Activated T-helper 2 cell treated with anti-CD3 and anti-CD28 coated beads, Interferon-gamma antibody, Interleukin-2, Interleukin-4, amounts not matched to agents 10 μg/mL and 5 μg/mL and 100 μg/mL, durations not matched to agents 14 hours and 24 hours and 36 hours (primary cell): ENCODE data around the gene MKNK1. TPM values are rescaled to one million over a fixed set of nuclear protein-coding genes. Genes with fewer than 3 reads are reported as not detected.

Source experiments
- DNase-seq: peaks from one replicate; pipeline ENCODE4 v3.0.0; 2021; ENCODE audit warnings: low spot score
- H3K27ac Mint-ChIP-seq: one replicate; pipeline ENCODE4 v1.8.0; 2021; ENCODE audit warnings: mixed read lengths
- H3K27me3 Mint-ChIP-seq: one replicate; pipeline ENCODE4 v1.8.0; 2021; ENCODE audit warnings: low read depth, mixed read lengths
- H3K36me3 Mint-ChIP-seq: one replicate; pipeline ENCODE4 v1.8.0; 2021; ENCODE audit warnings: low read depth, mixed read lengths
- H3K4me1 Mint-ChIP-seq: one replicate; pipeline ENCODE4 v1.8.0; 2021; ENCODE audit warnings: low read depth, mixed read lengths
- H3K4me3 Mint-ChIP-seq: one replicate; pipeline ENCODE4 v1.8.0; 2021; ENCODE audit warnings: low read depth, mild to moderate bottlenecking, moderate library complexity, mixed read lengths
- H3K9me3 Mint-ChIP-seq: one replicate; pipeline ENCODE4 v1.8.0; 2021; ENCODE audit warnings: mixed read lengths
- intact Hi-C: fragments of 100-400 bp; cut with micrococcal nuclease; formaldehyde crosslinking; loops from one replicate; pipeline ENCODE4 v1.15.1; 2023
- total RNA-seq: library from RNA; stranded (reverse); gene quantifications from 2 replicates; pipeline ENCODE4 v1.2.3, GENCODE V29; 2022

MKNK1 gene
- total RNA-seq, 1 donor from 2014 or later = 45.2 TPM

- peaks cover 30% of the 10 kb centered on the region for H3K4me1 Mint-ChIP-seq
- H3K27ac Mint-ChIP-seq = no peak overlapping the region
- intact Hi-C loops = no loop called here
- no peaks in the 10 kb centered on the region for H3K9me3 Mint-ChIP-seq
- DNase-seq = no peak
- no peaks in the 10 kb centered on the region for H3K36me3 Mint-ChIP-seq
- no peak overlapping the region for H3K4me3 Mint-ChIP-seq
- peaks cover 29% of the 10 kb centered on the region for H3K27me3 Mint-ChIP-seq
Measured at GRCh38 chr1:46524843-46525242, 79.2 kb downstream of the MKNK1 start.

GRCh38 chr1:46523496-46524353 is 80.3 kb downstream of the MKNK1 start:
- no peak overlapping the region for H3K27ac Mint-ChIP-seq
- intact Hi-C loops = no loop called here

GRCh38 chr1:46522969-46523320 is 81.1 kb downstream of the MKNK1 start:
- intact Hi-C loops = no loop called here
- H3K4me1 Mint-ChIP-seq = peaks cover 15% of the 10 kb centered on the region
- no peaks in the 10 kb centered on the region for H3K9me3 Mint-ChIP-seq
- H3K4me3 Mint-ChIP-seq = no peak overlapping the region
- peaks cover 22% of the 10 kb centered on the region for H3K27me3 Mint-ChIP-seq
- H3K27ac Mint-ChIP-seq = no peak overlapping the region
- no peak for DNase-seq
- no peaks in the 10 kb centered on the region for H3K36me3 Mint-ChIP-seq

More at GRCh38 chr1:46523496-46524353, 80.3 kb downstream of the MKNK1 start:
- Mint-ChIP-seq H3K4me3 (no peak overlapping the region), H3K36me3 (no peaks in the 10 kb centered on the region), H3K4me1 (peaks cover 22% of the 10 kb centered on the region), H3K9me3 (no peaks in the 10 kb centered on the region), H3K27me3 (peaks cover 21% of the 10 kb centered on the region)
- DNase-seq = no peak

GRCh38 chr1:46522184-46522968 is 81.7 kb downstream of the MKNK1 start:
- no peak overlapping the region for H3K4me3 Mint-ChIP-seq
- intact Hi-C loops = no loop called here
- peaks cover 15% of the 10 kb centered on the region for H3K4me1 Mint-ChIP-seq

GRCh38 chr1:46521414-46521813 is 82.7 kb downstream of the MKNK1 start:
- intact Hi-C loops = no loop called here
- Mint-ChIP-seq H3K4me1 (peaks cover 15% of the 10 kb centered on the region), H3K4me3 (no peak overlapping the region), H3K27ac (no peak overlapping the region), H3K9me3 (no peaks in the 10 kb centered on the region), H3K27me3 (peaks cover 27% of the 10 kb centered on the region), H3K36me3 (no peaks in the 10 kb centered on the region)
- DNase-seq = no peak

More at GRCh38 chr1:46522184-46522968, 81.7 kb downstream of the MKNK1 start:
- DNase-seq = no peak
- H3K27ac Mint-ChIP-seq = peak overlapping the region; percentile 40
- H3K9me3 Mint-ChIP-seq = no peaks in the 10 kb centered on the region
- H3K27me3 Mint-ChIP-seq = peaks cover 22% of the 10 kb centered on the region
- no peaks in the 10 kb centered on the region for H3K36me3 Mint-ChIP-seq

DNA sequence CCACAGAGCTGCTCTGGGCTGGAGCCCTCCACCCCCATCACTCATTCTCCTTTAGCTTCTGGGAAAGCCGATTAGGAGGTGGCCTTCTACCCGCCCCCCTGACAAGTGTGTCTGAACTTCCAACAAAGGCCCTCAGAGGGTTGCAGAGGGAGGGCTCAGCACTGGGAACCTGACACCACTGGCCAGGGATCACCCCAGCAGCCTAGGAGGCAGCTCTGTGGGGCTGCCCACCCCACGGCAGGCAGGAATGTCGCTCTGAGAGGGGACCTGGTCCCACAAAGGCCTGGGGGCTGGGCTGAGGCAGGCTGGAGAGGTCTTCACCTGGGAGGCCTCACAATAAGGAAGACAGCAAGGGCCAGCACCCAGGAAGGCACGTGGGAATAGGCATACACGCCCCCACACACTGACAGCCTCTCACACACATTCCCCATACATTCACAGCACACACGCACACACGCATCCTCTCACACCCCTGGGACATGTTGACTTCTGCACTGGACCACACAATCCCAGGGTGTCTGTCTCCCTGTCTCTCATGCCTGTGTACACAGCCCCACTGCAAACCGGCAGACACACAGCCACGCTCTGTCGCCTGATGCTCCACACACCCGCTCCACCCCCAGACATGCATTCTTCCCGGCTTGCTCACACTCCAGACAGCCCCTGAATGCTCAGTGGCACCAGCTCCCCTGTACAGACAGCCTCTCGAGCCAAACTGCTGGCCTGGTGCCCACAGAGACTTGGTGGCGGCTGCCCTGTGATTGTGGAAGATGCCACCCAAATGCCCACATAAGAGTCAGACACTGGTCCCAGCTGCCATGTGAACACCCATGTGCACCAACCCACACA is 83.8 kb downstream of the MKNK1 start:
- no peak overlapping the region for H3K4me3 Mint-ChIP-seq
- H3K9me3 Mint-ChIP-seq = no peaks in the 10 kb centered on the region
- peaks cover 15% of the 10 kb centered on the region for H3K4me1 Mint-ChIP-seq
- H3K36me3 Mint-ChIP-seq = no peaks in the 10 kb centered on the region
- DNase-seq = no peak
- H3K27ac Mint-ChIP-seq = no peak overlapping the region
- H3K27me3 Mint-ChIP-seq = peaks cover 30% of the 10 kb centered on the region
- intact Hi-C loops = no loop called here

DNA sequence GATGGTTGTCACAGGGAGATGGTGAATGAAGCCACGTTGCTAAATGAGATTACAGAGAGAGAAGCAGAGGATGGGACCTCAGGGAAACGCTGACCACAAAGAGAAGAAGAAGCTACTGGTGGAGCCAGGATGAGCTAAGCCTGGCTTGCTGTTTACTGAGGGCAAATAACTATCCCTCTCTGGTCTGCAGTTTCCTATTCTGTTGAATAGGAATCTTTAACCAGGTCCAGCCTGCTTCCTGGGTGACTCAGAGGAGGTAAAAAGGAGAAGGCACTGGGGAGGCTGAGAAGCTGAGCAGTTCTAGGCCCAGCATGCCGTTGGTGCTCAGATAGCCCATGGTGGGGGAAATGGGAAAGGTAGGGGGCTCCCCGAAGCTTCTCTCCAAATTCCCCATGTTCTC is 84.9 kb downstream of the MKNK1 start:
- no peak for DNase-seq
- peaks cover 32% of the 10 kb centered on the region for H3K27me3 Mint-ChIP-seq
- peaks cover 15% of the 10 kb centered on the region for H3K4me1 Mint-ChIP-seq
- intact Hi-C loops = no loop called here
- H3K9me3 Mint-ChIP-seq = no peaks in the 10 kb centered on the region
- no peak overlapping the region for H3K4me3 Mint-ChIP-seq
- no peaks in the 10 kb centered on the region for H3K36me3 Mint-ChIP-seq
- no peak overlapping the region for H3K27ac Mint-ChIP-seq

DNA sequence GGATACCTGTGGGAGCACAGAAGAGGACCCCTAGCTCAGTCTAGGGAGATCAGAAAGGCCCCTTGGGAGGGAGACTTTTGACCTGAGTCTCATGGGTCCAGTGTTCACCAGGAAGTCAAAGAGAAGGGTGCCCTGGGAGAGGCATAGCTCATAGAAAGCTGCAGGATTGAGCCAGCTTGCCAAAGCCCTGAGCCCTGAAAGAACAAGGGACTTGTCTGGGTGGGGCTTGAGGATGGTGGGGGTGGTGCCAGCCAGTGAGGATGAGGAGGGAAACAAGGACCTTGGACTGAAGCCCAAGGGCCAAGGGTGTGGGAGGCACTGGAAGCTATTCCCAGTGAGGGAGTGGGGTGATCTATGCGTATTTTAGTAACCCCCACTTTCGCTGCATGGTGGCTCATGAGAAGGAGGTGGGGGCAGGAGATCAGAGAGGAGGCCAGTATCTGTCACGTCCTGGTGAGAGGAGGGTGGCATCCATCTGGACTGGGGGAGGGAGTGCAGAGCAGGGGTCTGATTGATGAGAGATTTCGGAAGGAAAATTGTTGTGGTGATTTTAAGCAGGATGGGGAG is 86.1 kb downstream of the MKNK1 start:
- H3K4me1 Mint-ChIP-seq = peaks cover 15% of the 10 kb centered on the region
- no peak overlapping the region for H3K4me3 Mint-ChIP-seq
- peaks cover 37% of the 10 kb centered on the region for H3K27me3 Mint-ChIP-seq
- no peaks in the 10 kb centered on the region for H3K36me3 Mint-ChIP-seq
- DNase-seq = no peak
- intact Hi-C loops = no loop called here
- no peak overlapping the region for H3K27ac Mint-ChIP-seq
- no peaks in the 10 kb centered on the region for H3K9me3 Mint-ChIP-seq

GRCh38 chr1:46517010-46517600 is 87.0 kb downstream of the MKNK1 start:
- no peak for DNase-seq
- intact Hi-C loops = no loop called here
- no peaks in the 10 kb centered on the region for H3K36me3 Mint-ChIP-seq
- no peak overlapping the region for H3K27ac Mint-ChIP-seq
- H3K4me3 Mint-ChIP-seq = no peak overlapping the region
- no peaks in the 10 kb centered on the region for H3K9me3 Mint-ChIP-seq
- H3K27me3 Mint-ChIP-seq = peaks cover 37% of the 10 kb centered on the region
- peaks cover 7% of the 10 kb centered on the region for H3K4me1 Mint-ChIP-seq

DNA sequence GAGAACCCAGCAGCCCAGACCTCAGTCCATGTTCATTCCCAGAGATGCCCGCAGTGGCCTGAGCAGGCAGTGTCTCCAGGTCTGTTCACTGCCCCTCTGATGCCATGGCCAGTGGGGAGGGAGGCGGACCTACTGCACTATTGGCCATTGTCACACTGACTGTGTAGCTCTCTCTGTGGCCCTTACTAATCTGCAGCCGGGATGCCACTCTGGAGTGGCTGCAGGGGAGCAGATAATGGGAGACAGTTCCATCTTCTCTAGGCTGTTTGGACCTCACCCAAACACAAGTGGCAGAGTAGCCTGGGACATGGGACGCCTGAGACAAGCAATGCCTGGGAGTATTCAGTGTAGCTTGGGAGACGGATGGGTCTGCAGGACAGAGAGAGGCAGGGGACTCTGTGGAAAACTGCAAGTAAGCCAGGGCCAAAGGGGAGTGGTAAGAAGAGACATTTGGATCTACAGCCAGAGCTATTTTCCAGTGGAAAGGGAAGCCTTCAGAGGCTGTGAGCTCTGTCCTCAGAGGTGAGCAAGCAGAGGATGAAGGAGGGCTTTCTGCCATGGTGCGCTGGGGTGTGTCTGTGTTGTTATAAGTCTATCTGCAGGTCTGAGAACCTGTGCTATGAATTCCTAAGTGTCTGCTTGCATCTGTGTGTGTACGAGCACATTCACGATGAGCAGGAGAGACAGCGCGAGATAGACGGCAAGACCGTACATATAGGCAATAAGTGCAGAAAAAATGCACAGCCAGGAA is 87.7 kb downstream of the MKNK1 start:
- no peaks in the 10 kb centered on the region for H3K36me3 Mint-ChIP-seq
- no peak overlapping the region for H3K4me3 Mint-ChIP-seq
- intact Hi-C loops = no loop called here
- peaks cover 37% of the 10 kb centered on the region for H3K27me3 Mint-ChIP-seq
- H3K9me3 Mint-ChIP-seq = no peaks in the 10 kb centered on the region
- no peak for DNase-seq
- peaks cover 1% of the 10 kb centered on the region for H3K4me1 Mint-ChIP-seq
- no peak overlapping the region for H3K27ac Mint-ChIP-seq

GRCh38 chr1:46515576-46515975 is 88.5 kb downstream of the MKNK1 start:
- intact Hi-C loops = no loop called here
- no peak overlapping the region for H3K27ac Mint-ChIP-seq
- peaks cover 37% of the 10 kb centered on the region for H3K27me3 Mint-ChIP-seq
- no peaks in the 10 kb centered on the region for H3K4me1 Mint-ChIP-seq
- H3K9me3 Mint-ChIP-seq = no peaks in the 10 kb centered on the region
- DNase-seq = no peak
- no peak overlapping the region for H3K4me3 Mint-ChIP-seq
- no peaks in the 10 kb centered on the region for H3K36me3 Mint-ChIP-seq
